SK-MEL-5 (cell line): Measurements from ENCODE around the gene DCAF8. TPM values are rescaled to one million over a fixed set of nuclear protein-coding genes. Genes with fewer than 3 reads are reported as not detected.

Source experiments
- DNase-seq: peaks from one replicate; pipeline ENCODE4 v3.0.0-alpha.2; 2016; ENCODE audit warnings: low read depth, low spot score
- in situ Hi-C: cut with HindIII; loops from 2 replicates; pipeline ENCODE4 v1.10.0; 2016; ENCODE audit warnings: low sequenced_read_pairs, high pct_unique_total_duplicates, low pct_unique_long_range_greater_than_20kb
- total RNA-seq: library from RNA; depleted of rRNA; stranded (reverse); fragments of >200 nt; shearing (Covaris generic); gene quantifications from 2 replicates; pipeline ENCODE4 v1.2.3, GENCODE V29; 2014; rRNA removed

DCAF8 gene
- total RNA-seq, 1 experiment from 2014 or later: 61.5 TPM

DNA sequence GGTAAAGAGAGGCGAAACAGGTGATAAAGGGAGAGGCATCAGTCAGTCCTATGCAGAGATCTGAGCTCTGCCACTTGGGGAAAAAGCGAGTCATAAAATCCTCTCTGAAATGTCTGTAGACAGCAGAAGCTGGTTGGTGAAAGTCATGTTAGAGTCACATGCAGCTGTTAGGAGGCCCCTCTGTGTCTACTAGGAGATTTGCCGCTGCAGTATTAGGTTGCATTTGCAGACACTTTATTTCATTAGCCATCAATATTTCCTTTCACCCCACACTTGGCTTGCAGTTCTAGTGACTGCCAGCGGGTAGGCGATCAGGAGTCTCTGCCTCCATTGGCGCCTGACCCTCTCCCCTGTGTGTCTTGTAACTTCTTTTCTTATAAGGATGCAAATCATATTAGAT lies 94.8 kb downstream of the DCAF8 start:
- in situ Hi-C loops: no loop called here
- DNase-seq: peak; percentile 26

DNA sequence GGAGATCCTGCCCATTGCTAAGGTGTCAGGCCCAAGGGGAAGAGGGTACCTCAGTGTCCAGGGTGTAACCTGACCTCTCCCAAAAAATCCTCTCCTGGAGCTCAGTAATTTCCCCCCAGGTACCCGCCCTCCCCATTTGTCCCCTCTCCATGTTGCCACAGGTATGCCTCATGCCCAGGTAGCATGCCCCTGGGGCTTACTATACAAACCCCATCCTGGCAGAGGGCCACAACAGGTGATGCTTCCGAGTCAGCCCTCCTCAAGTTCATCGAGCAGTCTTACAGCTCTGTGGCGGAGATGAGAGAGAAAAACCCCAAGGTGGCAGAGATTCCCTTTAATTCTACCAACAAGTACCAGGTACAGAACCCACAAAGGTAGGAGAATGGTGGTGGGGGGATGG lies 95.3 kb downstream of the DCAF8 start:
- no peak for DNase-seq
- in situ Hi-C loops: no loop called here

DNA sequence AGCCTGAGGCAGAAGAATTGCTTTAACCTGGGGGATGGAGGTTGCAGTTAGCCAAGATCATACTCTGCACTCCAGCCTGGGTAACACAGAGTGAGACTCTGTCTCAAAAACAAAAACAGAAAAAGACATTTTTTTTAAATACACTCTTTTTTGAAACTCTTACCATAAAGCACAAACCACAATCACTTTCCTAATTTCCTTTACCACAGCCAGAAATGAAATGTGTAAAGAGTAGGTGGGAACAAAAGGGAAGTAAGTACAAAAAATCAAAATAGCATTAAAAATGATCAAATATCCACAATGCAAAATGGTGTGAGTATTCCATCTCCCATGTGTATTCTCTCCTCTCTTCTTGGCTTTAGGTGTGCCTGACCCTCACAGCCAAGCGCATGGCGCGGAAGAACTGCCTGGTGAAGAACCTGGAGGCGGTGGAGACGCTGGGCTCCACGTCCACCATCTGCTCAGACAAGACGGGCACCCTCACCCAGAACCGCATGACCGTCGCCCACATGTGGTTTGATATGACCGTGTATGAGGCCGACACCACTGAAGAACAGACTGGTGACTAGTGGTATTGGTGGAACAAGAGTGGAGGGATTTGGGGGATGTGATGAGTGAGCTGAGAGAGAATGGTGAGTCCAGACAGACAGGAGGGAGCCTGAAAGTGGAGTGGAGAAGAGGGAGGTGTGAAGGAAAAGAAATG lies 96.0 kb downstream of the DCAF8 start:
- in situ Hi-C loops: no loop called here

More for the DNA sequence above, 96.0 kb downstream of the DCAF8 start:
- DNase-seq: no peak

Other genes with a start within 250 kb of the DCAF8 start
- 6.3 and 6.4 TPM in 2 replicates for gene PIGM, start 230.6 kb downstream of the DCAF8 start, total RNA-seq
- 0.11 and 0.26 TPM in 2 replicates for gene KCNJ10, start 192.4 kb downstream of the DCAF8 start, total RNA-seq
- gene KCNJ9, start 181.0 kb downstream of the DCAF8 start, total RNA-seq: not detected in 2 replicates
- gene IGSF8, start 163.9 kb downstream of the DCAF8 start, total RNA-seq: 142 and 146 TPM in 2 replicates
- not detected in 2 replicates for gene ATP1A2, start 146.8 kb downstream of the DCAF8 start, total RNA-seq
- gene ATP1A4, start 110.9 kb downstream of the DCAF8 start, total RNA-seq: 0.11 TPM in 1 of 2 replicates, not detected in the other
- gene CASQ1, start 72.0 kb downstream of the DCAF8 start, total RNA-seq: not detected in 2 replicates
- 51.9 and 59.8 TPM in 2 replicates for gene PEA15, start 57.2 kb downstream of the DCAF8 start, total RNA-seq
- 46.2 and 47.4 TPM in 2 replicates for gene PEX19, start 22.6 kb upstream of the DCAF8 start, total RNA-seq
- gene COPA, start 80.7 kb upstream of the DCAF8 start, total RNA-seq: 183 and 186 TPM in 2 replicates
- 85.8 and 87.3 TPM in 2 replicates for gene NCSTN, start 80.8 kb upstream of the DCAF8 start, total RNA-seq
- not detected in 2 replicates for gene NHLH1, start 104.5 kb upstream of the DCAF8 start, total RNA-seq
- gene VANGL2, start 138.0 kb upstream of the DCAF8 start, total RNA-seq: 1.8 and 2.0 TPM in 2 replicates